HG03097 (cell line): ENCODE results near the gene METTL9.
"Not testable (repeated sequence)": the region's sequence is repeated elsewhere in the genome, so short reads cannot be mapped to it uniquely, and the experiment has no call there.

Source experiments
- ATAC-seq: cut with Tn5 transposase; IDR thresholded peaks from one replicate; pipeline ENCODE4 v1.9.1; 2021; ENCODE audit not compliant: unreplicated experiment, low FRiP score

Gene METTL9

DNA sequence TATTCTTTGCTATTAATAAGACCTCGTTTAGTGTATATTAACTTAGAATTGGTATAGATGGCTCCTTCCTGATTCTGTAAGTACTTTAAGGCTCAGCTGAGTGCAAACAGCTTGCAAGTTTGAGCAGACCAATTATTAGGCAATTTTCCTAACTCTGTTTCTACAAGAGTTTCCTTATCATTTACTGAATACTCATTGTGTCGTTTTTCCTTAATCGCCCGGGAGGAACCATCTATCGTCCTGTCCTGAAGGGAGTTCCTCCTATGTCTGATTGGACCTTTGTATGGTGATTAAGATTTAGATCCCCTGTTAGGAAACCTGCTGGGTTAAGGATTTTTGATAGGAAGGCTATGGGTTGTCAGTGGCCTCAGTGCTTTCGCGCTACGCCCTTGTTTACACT lies 32.0 kb downstream of the METTL9 start:
- not testable (repeated sequence) for ATAC-seq

DNA sequence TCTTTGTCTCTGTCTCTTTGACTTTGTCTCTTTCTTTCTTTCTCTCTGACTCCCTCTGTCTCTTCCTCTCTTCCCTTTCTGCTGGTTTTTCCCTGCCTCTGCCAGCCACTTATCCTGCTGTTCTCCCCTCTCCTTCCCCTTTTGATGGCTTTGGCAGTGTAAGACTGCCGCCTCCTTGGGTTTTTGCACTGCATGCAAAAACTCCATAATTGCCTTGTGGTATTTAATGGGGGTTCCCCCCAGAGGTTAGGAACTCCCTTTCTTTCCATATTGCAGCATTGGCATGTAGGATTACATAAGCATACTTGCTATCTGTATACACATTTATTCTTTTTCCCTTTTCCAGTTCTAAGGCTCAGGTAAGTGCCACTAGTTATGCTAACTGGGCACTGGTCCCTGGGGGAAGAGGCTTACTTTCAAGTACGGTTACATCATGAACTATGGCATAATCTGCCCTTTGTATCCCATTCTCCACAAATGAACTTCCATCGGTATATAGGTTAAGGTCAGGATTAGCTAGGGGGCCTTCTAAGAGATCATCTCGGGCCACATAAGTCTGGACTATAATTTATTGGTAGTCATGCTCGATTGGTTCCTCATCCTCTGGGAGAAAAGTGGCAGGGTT lies 32.7 kb downstream of the METTL9 start:
- not testable (repeated sequence) for ATAC-seq

DNA sequence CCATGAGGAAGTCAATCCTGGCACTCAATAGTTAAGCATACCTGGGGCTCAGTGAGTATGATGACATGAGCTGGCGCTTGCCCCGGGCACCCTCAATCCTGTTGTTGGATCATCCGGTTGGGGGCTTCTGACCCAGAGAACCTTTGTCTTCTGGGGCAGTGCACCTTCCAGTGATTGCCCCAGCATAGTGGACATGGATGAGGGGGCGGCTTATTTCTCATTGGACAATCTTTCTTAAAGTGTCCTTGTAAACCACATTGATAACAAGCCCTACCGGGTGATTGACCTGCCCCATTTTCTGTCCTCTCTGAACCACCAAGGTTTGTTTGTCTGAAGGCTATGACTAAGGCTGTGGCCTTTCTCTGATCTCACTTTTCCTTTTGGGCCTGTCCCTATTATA lies 34.8 kb downstream of the METTL9 start:
- ATAC-seq, result no peak

DNA sequence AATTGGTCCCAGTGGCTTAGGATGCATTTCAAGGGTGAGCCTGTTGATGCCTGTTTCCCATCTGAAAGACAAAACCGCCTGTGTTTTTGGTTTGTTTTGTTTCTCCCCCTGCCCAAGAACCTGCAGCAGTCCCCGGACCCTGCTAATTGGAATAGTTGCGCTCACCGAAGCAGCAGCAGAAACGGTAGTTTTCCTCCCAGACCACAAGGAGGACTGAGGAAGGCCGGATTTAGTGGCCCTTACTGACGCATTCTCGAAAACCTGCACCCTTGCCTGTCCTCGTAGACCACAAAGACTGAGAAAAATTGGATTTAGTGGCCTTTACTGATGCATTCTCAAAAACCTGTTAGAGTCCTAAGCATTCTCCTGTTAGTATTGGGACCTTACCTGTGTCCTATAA lies 36.3 kb downstream of the METTL9 start:
- not testable (repeated sequence) for ATAC-seq

DNA sequence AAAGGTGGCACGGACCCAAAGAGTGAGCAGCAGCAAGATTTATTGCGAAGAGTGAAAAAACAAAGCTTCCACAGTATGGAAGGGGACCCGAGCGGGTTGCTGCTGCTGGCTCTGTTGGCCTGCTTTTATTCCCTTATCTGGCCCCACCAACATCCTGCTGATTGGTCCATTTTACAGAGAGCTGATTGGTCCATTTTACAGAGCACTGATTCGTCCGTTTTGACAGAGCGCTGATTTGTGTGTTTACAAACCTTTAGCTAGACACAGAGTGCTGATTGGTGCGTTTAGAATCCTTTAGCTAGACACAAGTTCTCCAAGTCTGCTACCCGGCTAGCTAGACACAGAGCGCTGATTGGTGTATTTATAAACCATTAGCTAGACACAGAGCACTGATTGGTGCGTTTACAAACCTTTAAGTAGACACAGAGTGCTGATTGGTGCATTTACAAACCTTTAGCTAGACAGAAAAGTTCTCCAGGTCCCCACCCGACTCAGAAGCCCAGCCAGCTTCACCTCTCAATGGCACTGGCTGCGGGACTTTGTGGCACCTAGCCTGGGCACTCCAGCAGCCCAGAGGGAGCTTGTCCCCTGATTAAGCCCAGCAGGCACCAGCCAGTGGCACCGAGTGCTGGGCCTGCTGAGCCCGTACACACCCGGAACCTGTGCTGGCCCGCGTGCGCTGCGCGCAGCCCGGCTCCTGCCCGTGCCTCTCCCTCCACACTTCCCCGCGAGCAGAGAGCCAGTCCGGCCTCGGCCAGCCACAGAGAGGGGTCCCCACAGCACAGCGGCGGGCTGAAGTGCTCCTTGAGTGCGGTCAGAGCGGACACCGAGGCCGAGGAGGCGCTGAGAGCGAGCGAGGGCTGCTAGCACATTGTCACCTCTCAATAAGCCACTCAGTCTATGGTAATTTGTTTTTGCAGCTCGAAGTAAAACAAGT lies 37.9 kb downstream of the METTL9 start:
- ATAC-seq, result no peak

DNA sequence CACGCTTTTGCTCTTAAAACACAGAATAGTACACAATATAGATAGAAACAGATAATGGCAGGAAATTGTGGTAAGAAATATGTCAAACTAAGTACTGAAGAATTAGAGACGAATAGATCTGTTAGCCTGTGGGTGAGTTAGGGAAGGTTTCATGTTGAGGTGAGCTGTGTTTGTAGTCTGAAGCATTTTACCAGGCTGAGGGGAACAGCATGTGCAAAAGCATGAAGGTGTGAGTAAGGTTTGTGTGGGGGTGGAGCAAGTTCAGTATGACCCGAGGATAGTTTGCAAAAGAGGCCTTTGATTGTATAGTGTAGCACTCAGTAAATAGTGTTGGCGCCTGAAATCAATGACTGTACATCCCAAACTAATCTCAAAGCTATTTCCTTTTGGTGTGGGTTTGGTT lies 39.2 kb downstream of the METTL9 start:
- ATAC-seq, result no peak

DNA sequence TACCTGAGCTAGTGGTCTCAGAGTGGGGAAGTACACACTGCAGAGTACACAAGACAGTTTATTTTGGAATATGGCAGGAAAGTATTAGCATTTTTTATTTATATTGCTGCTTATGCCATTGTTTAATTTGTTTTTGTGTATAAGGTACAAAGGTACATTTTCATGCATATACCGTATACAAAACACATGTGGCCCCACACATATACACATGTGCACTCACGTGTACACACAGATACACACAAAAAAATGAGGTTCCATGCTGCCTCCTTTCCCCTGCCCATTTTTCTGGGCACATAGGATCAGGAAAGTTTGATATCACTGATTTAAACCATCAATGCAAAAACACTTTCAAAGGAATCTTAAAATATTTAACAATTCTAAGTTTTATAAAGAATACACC lies 40.1 kb downstream of the METTL9 start:
- ATAC-seq, result no peak

DNA sequence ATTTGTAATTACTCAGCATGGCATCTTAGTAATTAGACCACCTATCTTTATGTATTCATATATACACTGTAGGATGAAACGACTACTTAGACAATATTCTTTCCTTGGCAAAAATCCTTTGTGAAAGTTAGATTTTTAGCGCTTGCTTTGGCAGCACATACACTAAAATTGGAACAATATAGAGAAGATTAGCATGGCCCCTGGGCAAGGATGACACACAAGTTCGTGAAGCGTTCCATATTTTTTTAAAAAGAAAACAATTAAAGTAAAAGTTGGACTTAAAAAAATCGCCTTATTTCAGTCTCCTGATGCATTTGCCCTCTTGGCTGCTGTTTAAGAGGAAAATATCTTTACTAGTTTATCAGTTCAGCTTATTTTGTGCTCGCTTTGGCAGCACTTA lies 42.5 kb downstream of the METTL9 start:
- no peak for ATAC-seq

DNA sequence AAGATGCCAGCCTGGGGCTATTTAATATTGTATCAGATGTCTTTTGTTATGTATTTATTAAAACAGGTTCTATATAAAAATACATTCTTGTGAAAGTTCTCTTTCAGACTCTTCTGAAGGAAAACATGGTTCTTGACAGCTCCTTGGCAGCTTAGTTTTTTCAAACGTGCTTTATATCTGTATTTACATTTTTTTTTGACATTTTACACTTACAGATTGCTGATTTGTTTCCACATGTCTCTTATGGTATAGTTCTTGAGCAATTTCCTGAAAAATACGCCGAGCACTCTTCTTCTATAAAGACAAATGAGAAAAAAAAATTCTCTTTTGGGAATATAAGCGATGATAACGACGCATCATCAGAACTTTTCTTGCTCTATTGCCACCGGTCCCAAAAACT lies 43.5 kb downstream of the METTL9 start:
- ATAC-seq, result no peak

DNA sequence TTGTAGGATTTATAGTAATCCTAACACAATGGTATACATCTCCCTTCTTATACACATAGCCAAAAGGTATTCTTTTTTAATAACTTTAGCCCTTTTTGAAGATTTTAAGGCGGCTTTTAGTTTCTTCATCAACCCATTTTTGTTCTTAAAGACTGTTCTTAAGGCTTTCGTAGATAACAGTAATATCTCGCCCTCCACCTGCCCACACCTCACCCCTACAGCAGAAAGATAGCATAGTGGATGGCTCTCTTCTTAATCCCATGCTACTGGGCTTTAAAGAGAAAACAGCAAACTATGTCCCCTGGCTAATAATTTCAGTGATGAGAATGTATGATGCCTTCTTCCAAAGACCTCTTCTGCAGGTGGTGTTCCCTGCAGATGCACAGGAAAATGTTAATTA lies 44.4 kb downstream of the METTL9 start:
- ATAC-seq, result no peak

DNA sequence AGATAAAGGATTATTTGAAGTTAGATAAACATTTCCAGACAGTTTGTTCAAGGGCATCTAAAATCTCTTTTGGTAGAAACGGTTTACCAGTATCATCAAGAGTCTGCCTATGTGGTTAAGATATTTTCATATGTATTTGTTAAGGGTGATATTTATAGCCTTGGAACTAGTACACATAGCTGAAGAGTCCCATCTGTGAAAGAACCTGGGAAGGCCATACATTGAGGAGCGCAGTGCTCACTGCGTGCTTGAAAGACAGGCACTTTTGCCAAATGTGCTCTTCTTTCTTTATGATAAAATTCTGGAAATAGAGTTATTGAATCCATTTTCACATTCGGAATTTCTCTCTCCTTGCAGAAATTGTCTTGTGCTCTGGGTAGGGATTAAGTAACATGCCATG lies 45.3 kb downstream of the METTL9 start:
- ATAC-seq, result no peak

DNA sequence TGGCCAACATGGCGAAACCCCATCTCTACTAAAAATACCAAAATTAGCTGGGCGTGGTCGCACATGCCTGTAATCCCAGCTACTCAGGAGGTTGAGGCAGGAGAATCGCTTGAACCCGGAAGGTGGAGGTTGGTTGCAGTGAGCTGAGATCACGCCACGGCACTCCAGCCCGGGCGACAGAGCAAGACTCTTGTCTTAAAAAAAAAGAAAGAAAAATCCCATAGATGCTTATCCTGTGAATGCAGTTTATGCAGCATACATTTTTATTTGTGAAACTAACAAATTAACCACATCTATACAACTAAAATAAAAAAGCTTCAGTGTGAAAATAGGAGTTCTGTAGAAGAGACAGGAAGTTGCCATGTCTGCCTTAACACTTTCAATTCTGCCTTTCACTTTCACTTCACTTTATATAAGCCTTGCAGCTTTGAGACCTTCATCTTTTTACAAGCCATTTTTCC lies 45.9 kb downstream of the METTL9 start:
- peak; percentile 42 for ATAC-seq

DNA sequence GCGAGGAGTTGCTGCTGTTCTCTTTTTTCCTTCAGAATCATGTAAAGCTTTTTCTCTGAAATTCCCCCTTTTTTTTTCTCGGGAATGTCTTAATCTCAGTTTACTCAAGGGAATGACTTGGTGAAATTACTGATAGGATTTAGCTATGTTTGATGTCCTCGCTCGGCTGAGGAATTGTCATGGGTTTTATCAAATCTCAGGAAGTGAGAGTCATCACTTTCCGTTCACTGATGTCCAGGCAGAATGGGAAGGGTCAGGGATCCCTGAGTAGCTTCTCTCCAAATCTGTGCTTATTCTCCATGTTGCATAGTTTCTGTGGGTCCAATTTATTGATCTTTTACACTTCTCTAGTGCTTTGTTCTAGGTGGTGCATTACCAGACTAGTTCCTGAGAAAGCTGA lies 46.7 kb downstream of the METTL9 start:
- ATAC-seq, result no peak

DNA sequence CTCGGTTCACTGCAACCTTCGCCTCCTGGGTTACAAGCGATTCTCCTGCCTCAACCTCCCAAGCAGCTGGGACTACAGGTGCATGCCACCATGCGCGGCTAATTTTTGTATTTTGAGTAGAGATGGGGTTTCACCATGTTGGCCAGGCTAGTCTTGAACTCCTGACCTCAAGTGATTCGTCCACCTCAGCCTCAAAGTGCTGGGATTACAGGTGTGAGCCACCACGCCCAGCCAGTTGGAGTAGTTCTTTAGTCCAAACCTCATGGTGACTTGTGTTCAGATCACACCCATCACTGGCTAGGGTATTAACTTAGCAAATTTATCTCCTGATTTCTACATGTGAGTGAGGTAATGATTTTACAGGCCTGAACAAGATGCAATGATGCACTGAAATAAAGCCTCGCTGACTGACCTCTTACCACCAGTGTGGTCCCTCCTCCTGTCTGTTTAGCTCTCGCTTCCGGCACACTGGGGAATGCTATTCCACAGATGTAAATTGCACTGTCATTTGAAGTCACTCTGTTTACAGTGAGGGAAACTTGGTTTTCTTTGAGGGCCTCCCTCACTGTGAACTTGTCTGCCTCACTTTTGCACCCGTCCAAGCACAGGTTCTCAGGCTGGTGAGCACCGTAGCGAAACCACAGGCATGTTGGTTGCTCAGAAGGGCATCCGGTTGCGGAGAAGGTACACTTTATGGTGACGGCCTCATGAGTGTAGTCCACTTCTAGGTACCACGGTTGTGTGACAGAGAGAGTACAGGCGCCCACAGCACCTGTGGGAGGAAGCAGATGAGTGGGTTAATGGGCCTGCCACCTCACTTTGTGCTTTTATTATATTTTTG lies 47.6 kb downstream of the METTL9 start:
- peak; percentile 83 for ATAC-seq

DNA sequence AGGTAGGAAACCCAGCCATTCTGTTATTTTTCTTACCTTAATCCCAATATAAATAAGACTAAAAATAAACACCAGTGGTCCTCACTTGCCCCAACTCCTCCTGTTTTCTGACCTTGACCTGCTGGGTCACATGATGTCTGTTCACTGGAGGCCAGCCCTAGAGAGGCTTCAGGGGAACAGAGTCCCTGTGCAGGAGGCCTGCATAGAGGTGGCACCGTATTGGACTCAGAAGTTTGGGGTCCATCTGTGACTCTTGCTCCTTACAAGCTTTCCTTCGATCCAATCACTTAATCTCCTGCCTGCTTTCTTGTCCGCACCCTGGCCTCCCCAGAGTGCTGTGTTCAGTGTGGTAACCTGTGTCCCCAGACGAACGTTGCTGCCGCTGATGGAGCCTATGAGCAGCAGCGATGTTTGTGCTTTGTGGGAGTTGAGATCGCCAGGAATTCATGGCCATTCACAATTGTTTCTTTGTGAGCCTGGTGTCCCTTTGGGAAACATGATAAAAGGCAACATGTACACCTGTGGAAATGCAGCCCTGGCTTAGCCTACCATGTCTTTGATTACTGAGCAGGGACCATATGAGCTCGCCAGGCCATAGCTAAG lies 48.3 kb downstream of the METTL9 start:
- ATAC-seq, result peak; percentile 19

DNA sequence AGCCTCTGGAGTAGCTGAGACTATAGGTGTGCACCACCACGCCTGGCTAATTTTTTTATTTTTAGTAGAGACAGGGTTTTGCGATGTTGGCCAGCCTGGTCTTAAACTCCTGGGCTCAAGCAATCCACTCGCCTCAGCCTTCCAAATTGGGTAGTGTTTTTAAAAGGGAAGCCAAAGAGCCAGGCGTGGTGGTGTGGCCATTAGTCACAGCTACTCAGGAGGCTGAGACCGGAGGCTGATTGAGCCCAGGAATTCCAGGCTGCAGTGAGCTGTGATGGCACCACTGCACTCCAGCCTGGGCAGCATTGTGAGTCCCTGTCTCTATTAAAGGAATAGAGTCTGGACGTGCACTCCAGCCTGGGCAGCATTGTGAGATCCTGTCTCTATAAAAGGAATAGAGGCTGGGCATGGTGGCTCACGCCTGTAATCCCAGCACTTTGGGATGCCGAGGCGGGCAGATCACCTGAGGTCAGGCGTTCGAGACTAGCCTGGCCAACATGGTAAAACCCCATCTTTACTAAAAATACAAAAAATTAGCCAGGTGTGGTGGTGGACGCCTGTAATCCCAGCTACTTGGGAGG lies 50.5 kb downstream of the METTL9 start:
- ATAC-seq, result not testable (repeated sequence)

DNA sequence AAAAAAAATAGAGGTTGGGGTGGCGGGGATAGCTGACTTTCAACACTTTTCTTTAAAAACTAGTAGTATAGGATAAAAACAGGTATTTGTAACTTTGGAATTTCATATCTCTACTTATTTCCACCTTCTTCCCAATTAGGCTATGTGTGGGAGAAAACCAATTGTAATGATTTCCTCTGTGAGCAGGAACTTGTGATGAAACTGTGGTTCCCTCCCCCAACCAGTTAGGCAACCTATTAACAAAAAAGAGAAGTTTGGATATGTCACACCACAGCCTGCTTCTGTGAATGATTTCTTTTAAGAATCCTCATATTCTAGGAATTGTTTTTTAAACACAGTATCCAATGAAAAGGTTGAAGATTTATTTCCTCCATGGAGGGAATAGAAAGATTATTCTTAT lies 51.1 kb downstream of the METTL9 start:
- ATAC-seq, result no peak

DNA sequence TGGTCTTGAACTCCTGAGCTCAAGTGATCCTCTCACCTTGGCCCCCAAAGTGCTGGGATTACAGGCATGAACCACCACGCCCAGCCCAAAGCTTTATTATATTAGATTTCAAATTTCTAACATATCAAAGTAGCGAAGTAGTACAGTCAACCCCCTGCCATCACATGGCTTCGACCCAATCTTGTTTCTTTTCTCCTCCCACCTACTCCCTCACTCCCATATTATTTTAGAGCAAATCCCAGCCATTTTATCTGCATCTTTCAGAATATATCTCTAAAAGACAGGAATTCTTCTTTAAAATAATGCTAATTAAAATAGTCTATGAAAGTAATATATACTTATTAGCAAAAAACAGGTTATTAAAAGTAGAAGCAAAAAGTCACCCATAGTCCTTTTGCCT lies 52.1 kb downstream of the METTL9 start:
- no peak for ATAC-seq

DNA sequence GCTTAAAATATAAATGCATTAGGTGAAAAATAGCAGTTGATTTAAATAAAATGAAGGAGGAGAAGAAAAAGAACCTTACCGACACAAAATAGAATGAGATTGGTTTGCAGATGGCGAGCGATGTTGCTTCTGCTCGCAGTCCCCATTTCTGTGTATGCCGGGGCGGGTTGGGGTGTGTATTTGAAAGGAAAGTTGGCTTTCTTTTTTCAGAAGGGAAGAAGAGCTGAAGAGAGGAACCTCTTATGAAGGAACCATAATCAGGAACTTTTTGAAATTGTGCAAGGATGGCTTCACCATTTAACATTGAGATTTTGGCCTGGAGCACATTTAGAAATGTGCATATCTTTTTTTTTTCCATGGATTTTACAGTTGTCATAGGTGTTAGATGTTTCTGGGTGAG lies 53.1 kb downstream of the METTL9 start, which contains the start of gene IGSF6:
Gene IGSF6, minus strand, starts transcription at position 156 of the 400 bp plus-strand sequence. Its CDS starts 10 bp downstream, at position 146.
- no peak for ATAC-seq

DNA sequence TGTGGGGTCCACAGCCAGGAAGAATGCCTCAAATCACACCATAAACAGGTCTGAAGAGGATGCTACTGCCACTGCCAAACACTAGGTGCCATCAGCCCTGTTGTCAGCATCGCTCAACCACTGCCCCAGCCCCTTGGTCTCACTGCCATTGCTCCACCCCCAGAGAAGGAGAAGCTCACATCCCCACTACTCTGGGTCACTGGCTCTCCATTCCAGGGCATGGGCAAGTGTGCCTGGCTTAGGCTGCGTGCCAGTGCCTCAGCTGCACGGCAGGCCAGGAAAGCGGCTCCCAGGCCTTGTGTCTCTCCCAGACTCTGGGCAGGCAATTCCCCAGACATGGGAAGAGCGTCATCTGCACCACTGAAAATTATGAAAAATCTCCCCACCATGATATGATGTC lies 54.2 kb downstream of the METTL9 start:
- ATAC-seq, result no peak
